ENCODE measurements around the gene PCDH9. TPM values are rescaled to one million over a fixed set of nuclear protein-coding genes. Genes with fewer than 3 reads are reported as not detected.

The PCDH9 gene
- total and polyA plus RNA-seq, 2 of the 4 experiments (the other 2 are of a cell fraction) = 2.2 to 10.2 TPM

DNA sequence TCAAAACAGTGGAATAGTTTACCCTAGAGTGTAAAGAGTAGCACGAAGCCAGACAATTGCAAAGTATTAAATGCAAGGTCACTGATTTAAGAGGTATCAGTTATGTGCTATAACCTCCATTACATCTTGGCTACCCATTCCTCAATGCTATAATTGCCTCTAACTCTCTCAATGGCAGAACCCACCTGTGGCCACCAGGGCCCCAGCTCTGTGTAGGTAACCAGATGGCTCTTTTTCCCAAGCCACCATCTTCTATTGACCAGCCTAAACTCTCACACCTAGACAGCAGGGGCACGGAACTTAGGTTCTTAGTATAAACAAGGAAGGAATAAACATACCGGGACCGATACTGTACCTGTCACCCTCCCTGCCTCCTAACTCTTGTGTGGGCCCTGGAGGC lies 277.6 kb downstream of the PCDH9 start:
- no peak overlapping the region for H3K14ac ChIP-seq (replicated peaks; ENCODE audit: low read depth, low read length)
- no peak overlapping the region for H3K27ac ChIP-seq (ENCODE audit: insufficient read depth, low read length)
- POLR2A ChIA-PET (ENCODE audit: unreplicated experiment) = no interaction called here
- BruUV-seq (replicated peaks) = no TSS peak
- no peaks in the 10 kb centered on the region for H3K9me1 ChIP-seq (ENCODE audit: insufficient read depth, low read length)
- no peak for TF ChIP-seq CHD1 (IDR thresholded peaks at IDR 0.05; ENCODE audit: low read depth, low read length)
- no peak for TF ChIP-seq FOS (IDR thresholded peaks at IDR 0.05; ENCODE audit: low read depth, low read length)
- CTCF ChIA-PET = no interaction called here
- H2BK15ac ChIP-seq (ENCODE audit: low read depth, low read length) = no peak overlapping the region
- intact Hi-C loops (cut with micrococcal nuclease) = no loop called here
- H3K27me3 ChIP-seq (ENCODE audit: control insufficient read depth, insufficient read depth, low read length) = no peaks in the 10 kb centered on the region; the same call in 1 of the 2 replicates
- peak overlapping the region; percentile 28 for H2AK9ac ChIP-seq (replicated peaks; ENCODE audit: low read depth, low read length, poor library complexity)
- no peaks in the 10 kb centered on the region for H3K9me3 ChIP-seq (ENCODE audit: control insufficient read depth, insufficient read depth, low read length)
- H3K4me1 ChIP-seq (ENCODE audit: control insufficient read depth, insufficient read depth, low read length) = no peaks in the 10 kb centered on the region
- no peak overlapping the region for H3K4me2 ChIP-seq (ENCODE audit: low read depth, low read length)
- no peak for DNase-seq
- no CpG with 5 or more reads among the region's 4 CpGs for WGBS, 2 experiments (ENCODE audit: extremely low coverage in 2 of 2, insufficient read length in 1 of 2)
- no peak overlapping the region for H4K8ac ChIP-seq (ENCODE audit: low read depth in 2 of 2, low read length in 2 of 2)
- no peaks in the 10 kb centered on the region for H3K36me3 ChIP-seq (ENCODE audit: control insufficient read depth, insufficient read depth, low read length)
- no peak overlapping the region for H3K4ac ChIP-seq (ENCODE audit: low read depth, low read length)
- H2BK5ac ChIP-seq (ENCODE audit: low read depth, low read length, poor library complexity, severe bottlenecking) = no peak overlapping the region
- H3K4me3 ChIP-seq (ENCODE audit: insufficient read depth, low read depth, low read length) = no peak overlapping the region
- H3K18ac ChIP-seq (ENCODE audit: low read depth, low read length) = no peak overlapping the region
- no peaks in the 10 kb centered on the region for H4K20me1 ChIP-seq (ENCODE audit: insufficient read depth, low read length)
- in situ Hi-C loops (cut with MboI; ENCODE audit: low sequenced_read_pairs) = no loop called here
- H2AFZ ChIP-seq (replicated peaks; ENCODE audit: low read length, poor library complexity) = no peak overlapping the region
- no peaks in the 10 kb centered on the region for H3K79me1 ChIP-seq (ENCODE audit: low read depth in 1 of 2, low read length in 2 of 2)
- H4K91ac ChIP-seq (ENCODE audit: insufficient read depth, low read depth, low read length) = no peak overlapping the region
- H2AK5ac ChIP-seq (ENCODE audit: low read depth, low read length) = no peak overlapping the region
- H3K56ac ChIP-seq (ENCODE audit: extremely low read depth, insufficient read depth, low read length) = no peak overlapping the region
- no peak overlapping the region for H4K5ac ChIP-seq (ENCODE audit: low read depth, low read length)
- ATAC-seq (ENCODE audit: low read depth) = no peak
- dilution Hi-C loops (cut with HindIII; ENCODE audit: low sequenced_read_pairs, unreplicated experiment) = no loop called here
- H2BK120ac ChIP-seq (ENCODE audit: low read depth, low read length) = no peak overlapping the region
- no peak overlapping the region for H3K23ac ChIP-seq (ENCODE audit: low read depth, low read length)
- no peak overlapping the region for H2BK20ac ChIP-seq (ENCODE audit: low read depth, low read length)
- H3K9ac ChIP-seq (ENCODE audit: low read depth, low read length) = no peak overlapping the region

Data from IMR-90 (cell line).